SIG-M5 (cell line): ENCODE measurements around the gene ERBB4.

Experiments
- DNase-seq: peaks from one replicate; lab custom pipeline; 2025; lab: John Stamatoyannopoulos, UW

ERBB4 gene

GRCh38 chr2:211829725-211830124, 708.9 kb downstream of the ERBB4 start:
- DNase-seq, result no peak

GRCh38 chr2:211823886-211824479, 714.6 kb downstream of the ERBB4 start:
- DNase-seq, result no peak

- no peak for DNase-seq
Observed at GRCh38 chr2:211822686-211823335, 715.8 kb downstream of the ERBB4 start.

GRCh38 chr2:211816754-211817153, 721.8 kb downstream of the ERBB4 start:
- no peak for DNase-seq

GRCh38 chr2:211812587-211812986, 726.0 kb downstream of the ERBB4 start:
- DNase-seq, result no peak

- DNase-seq, result no peak
Observed at GRCh38 chr2:211802666-211803065, 735.9 kb downstream of the ERBB4 start.

GRCh38 chr2:211800001-211800400, 738.6 kb downstream of the ERBB4 start:
- DNase-seq, result no peak

- no peak for DNase-seq
Observed at GRCh38 chr2:211798868-211799267, 739.7 kb downstream of the ERBB4 start.

GRCh38 chr2:211793690-211794089, 744.9 kb downstream of the ERBB4 start:
- no peak for DNase-seq

GRCh38 chr2:211789982-211790381, 748.6 kb downstream of the ERBB4 start:
- no peak for DNase-seq

- DNase-seq, result no peak
Observed at GRCh38 chr2:211766689-211767088, 771.9 kb downstream of the ERBB4 start.

- no peak for DNase-seq
Observed at GRCh38 chr2:211762479-211762878, 776.1 kb downstream of the ERBB4 start.

- no peak for DNase-seq
Observed at GRCh38 chr2:211760103-211760502, 778.5 kb downstream of the ERBB4 start.

- DNase-seq, result no peak
Observed at GRCh38 chr2:211756266-211756665, 782.3 kb downstream of the ERBB4 start.

- no peak for DNase-seq
Observed at GRCh38 chr2:211755187-211755586, 783.4 kb downstream of the ERBB4 start.

GRCh38 chr2:211751848-211752247, 786.8 kb downstream of the ERBB4 start:
- no peak for DNase-seq

- no peak for DNase-seq
Observed at GRCh38 chr2:211748339-211748738, 790.3 kb downstream of the ERBB4 start.

GRCh38 chr2:211745295-211746097, 793.1 kb downstream of the ERBB4 start:
- no peak for DNase-seq

GRCh38 chr2:211744379-211744778, 794.2 kb downstream of the ERBB4 start:
- no peak for DNase-seq

- no peak for DNase-seq
Observed at GRCh38 chr2:211741966-211742365, 796.6 kb downstream of the ERBB4 start.

- DNase-seq, result no peak
Observed at GRCh38 chr2:211737282-211737681, 801.3 kb downstream of the ERBB4 start.

GRCh38 chr2:211730215-211730614, 808.4 kb downstream of the ERBB4 start:
- no peak for DNase-seq

- no peak for DNase-seq
Observed at GRCh38 chr2:211729433-211729832, 809.2 kb downstream of the ERBB4 start.
